Measurements from ENCODE around the gene SMARCB1. TPM values are rescaled to one million over a fixed set of nuclear protein-coding genes. Genes with fewer than 3 reads are reported as not detected.

SMARCB1 gene
- total RNA-seq, 2 experiments from 2014 or later: 94.3 to 94.5 TPM

DNA sequence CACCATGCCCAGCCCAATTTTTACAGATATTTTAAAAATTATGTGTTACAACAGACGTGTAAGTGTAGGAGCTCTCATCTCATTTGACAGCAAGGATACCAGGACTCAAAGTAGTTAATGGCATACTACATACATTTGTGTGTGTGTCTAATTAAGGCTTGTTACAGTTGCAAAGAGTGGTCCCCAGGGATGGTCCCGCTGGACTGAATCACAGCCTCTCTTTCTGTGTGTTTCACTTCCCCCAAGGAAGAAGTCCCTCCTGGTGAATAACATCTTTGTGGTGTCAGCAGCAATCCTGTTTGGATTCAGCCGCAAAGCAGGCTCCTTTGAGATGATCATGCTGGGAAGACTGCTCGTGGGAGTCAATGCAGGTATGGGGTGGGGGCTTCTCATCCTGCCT is 88.1 kb downstream of the SMARCB1 start:
- no peak overlapping the region for H3K27ac Mint-ChIP-seq
- no peak for DNase-seq
- H3K36me3 Mint-ChIP-seq: peaks cover 1% of the 10 kb centered on the region

GRCh38 chr22:23875801-23876200 is 89.0 kb downstream of the SMARCB1 start:
- H3K4me1 Mint-ChIP-seq: no peaks in the 10 kb centered on the region
- no peaks in the 10 kb centered on the region for H3K27me3 Mint-ChIP-seq
- DNase-seq: no peak
- no peak overlapping the region for H3K27ac Mint-ChIP-seq
- H3K9me3 Mint-ChIP-seq: no peaks in the 10 kb centered on the region
- H3K36me3 Mint-ChIP-seq: no peaks in the 10 kb centered on the region
- no peak overlapping the region for H3K4me3 Mint-ChIP-seq

More for the DNA sequence above, 88.1 kb downstream of the SMARCB1 start:
- Mint-ChIP-seq H3K9me3 (no peaks in the 10 kb centered on the region), H3K4me1 (no peaks in the 10 kb centered on the region), H3K27me3 (no peaks in the 10 kb centered on the region), H3K4me3 (no peak overlapping the region)

DNA sequence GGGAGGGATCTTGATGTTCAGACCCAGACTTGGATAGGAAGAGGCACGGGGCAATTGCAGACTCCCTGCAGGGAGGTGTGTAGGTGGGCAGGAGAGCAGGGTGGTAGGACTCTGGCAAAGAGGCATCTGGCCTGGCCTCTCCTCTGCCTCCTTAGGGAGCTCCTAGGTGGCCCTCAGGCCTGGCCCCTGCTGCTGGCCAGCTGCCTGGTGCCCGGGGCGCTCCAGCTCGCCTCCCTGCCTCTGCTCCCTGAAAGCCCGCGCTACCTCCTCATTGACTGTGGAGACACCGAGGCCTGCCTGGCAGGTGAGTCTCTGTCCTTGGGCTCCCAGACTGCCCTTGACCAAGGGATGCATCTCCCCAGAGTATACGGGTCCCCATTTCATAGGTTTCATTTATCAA is 90.8 kb downstream of the SMARCB1 start:
- H3K4me3 Mint-ChIP-seq: no peak overlapping the region
- no peaks in the 10 kb centered on the region for H3K4me1 Mint-ChIP-seq
- no peaks in the 10 kb centered on the region for H3K9me3 Mint-ChIP-seq
- DNase-seq: no peak
- no peak overlapping the region for H3K27ac Mint-ChIP-seq
- no peaks in the 10 kb centered on the region for H3K27me3 Mint-ChIP-seq
- no peaks in the 10 kb centered on the region for H3K36me3 Mint-ChIP-seq

- no peak overlapping the region for H3K4me3 Mint-ChIP-seq
Measured at GRCh38 chr22:23878219-23878618, 91.5 kb downstream of the SMARCB1 start.

DNA sequence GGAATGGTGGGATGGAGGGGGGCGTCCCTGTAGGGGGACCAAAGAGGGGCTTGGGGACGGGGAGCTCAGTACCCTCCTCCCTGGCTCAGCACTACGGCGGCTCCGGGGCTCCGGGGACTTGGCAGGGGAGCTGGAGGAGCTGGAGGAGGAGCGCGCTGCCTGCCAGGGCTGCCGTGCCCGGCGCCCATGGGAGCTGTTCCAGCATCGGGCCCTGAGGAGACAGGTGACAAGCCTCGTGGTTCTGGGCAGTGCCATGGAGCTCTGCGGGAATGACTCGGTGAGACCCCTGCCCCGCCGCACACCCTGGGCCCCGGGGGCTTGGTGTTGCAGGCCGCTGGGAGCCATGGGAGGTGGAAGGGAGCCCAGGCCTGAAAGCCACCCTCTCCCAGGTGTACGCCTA is 95.6 kb downstream of the SMARCB1 start:
- DNase-seq: no peak
- Mint-ChIP-seq H3K4me3 (no peak overlapping the region), H3K36me3 (no peaks in the 10 kb centered on the region), H3K27ac (no peak overlapping the region), H3K27me3 (no peaks in the 10 kb centered on the region), H3K4me1 (no peaks in the 10 kb centered on the region), H3K9me3 (no peaks in the 10 kb centered on the region)

More at GRCh38 chr22:23878219-23878618, 91.5 kb downstream of the SMARCB1 start:
- no peaks in the 10 kb centered on the region for H3K36me3 Mint-ChIP-seq
- DNase-seq: no peak
- H3K9me3 Mint-ChIP-seq: no peaks in the 10 kb centered on the region
- H3K27me3 Mint-ChIP-seq: no peaks in the 10 kb centered on the region
- no peaks in the 10 kb centered on the region for H3K4me1 Mint-ChIP-seq
- no peak overlapping the region for H3K27ac Mint-ChIP-seq

DNA sequence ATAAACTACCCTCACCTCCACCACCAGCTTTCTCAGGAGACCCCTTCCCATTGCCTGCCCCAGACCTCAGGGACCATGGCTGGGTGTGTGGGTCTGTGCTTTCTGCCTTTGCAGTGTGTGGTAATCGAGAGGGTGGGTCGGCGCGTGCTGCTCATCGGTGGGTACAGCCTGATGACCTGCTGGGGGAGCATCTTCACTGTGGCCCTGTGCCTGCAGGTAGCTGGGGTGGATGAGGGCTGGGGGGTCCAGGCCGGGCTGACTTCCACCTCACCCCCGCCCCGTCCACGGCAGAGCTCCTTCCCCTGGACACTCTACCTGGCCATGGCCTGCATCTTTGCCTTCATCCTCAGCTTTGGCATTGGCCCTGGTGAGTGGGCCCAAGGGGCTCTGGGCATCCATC is 96.9 kb downstream of the SMARCB1 start:
- H3K4me1 Mint-ChIP-seq: no peaks in the 10 kb centered on the region
- H3K27me3 Mint-ChIP-seq: no peaks in the 10 kb centered on the region
- H3K27ac Mint-ChIP-seq: no peak overlapping the region

DNA sequence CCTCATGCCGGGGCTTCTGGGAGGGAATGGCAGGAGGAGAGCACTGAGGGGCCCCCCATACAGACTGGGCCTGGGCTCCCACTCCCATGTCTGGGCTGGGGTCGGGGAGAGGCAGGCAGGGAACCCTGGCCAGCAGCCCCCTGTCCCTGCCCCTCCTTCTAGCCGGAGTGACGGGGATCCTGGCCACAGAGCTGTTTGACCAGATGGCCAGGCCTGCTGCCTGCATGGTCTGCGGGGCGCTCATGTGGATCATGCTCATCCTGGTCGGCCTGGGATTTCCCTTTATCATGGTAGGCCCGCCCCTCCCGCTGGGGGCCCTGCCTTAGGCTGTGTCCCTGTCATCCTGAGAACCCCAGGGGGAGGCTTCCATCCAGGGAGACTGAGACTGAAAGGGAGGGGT is 97.4 kb downstream of the SMARCB1 start:
- H3K27ac Mint-ChIP-seq: no peak overlapping the region
- no peaks in the 10 kb centered on the region for H3K27me3 Mint-ChIP-seq
- no peaks in the 10 kb centered on the region for H3K36me3 Mint-ChIP-seq
- no peaks in the 10 kb centered on the region for H3K4me1 Mint-ChIP-seq
- no peak for DNase-seq
- no peak overlapping the region for H3K4me3 Mint-ChIP-seq
- no peaks in the 10 kb centered on the region for H3K9me3 Mint-ChIP-seq

More for the DNA sequence above, 96.9 kb downstream of the SMARCB1 start:
- no peaks in the 10 kb centered on the region for H3K36me3 Mint-ChIP-seq
- DNase-seq: no peak
- no peaks in the 10 kb centered on the region for H3K9me3 Mint-ChIP-seq
- H3K4me3 Mint-ChIP-seq: no peak overlapping the region

Other genes with a start within 250 kb of the SMARCB1 start
- not detected for gene IGLL1, start 206.7 kb upstream of the SMARCB1 start, total RNA-seq
- gene DRICH1, start 154.6 kb upstream of the SMARCB1 start, total RNA-seq: not detected
- 10 to 100 TPM; 17.1 to 17.4 TPM for gene RGL4, start 96.0 kb upstream of the SMARCB1 start, total RNA-seq
- gene ZNF70, start 35.9 kb upstream of the SMARCB1 start, total RNA-seq: 1 to 10 TPM; 1.9 to 2.4 TPM
- under 1 TPM in 1 of 2 experiments, not detected in 1; 0.48 TPM for gene VPREB3, start 32.5 kb upstream of the SMARCB1 start, total RNA-seq
- gene C22orf15, start 24.0 kb upstream of the SMARCB1 start, total RNA-seq: under 1 TPM; 0.33 to 0.74 TPM
- gene CHCHD10, start 19.0 kb upstream of the SMARCB1 start, total RNA-seq: 100 to 1,000 TPM; 224 to 241 TPM
- under 1 TPM; 0.44 to 0.64 TPM for gene MMP11, start 14.1 kb upstream of the SMARCB1 start, total RNA-seq
- 1 to 10 TPM; 4.0 to 5.9 TPM for gene DERL3, start 52.0 kb downstream of the SMARCB1 start, total RNA-seq
- 1 to 10 TPM; 5.2 to 5.9 TPM for gene SLC2A11, start 70.9 kb downstream of the SMARCB1 start, total RNA-seq
- gene MIF, start 107.4 kb downstream of the SMARCB1 start, total RNA-seq: 1,000 to 10,000 TPM; 1,236 to 1,275 TPM
- not detected for gene GSTT2B, start 174.2 kb downstream of the SMARCB1 start, total RNA-seq
- not detected for gene DDTL, start 179.9 kb downstream of the SMARCB1 start, total RNA-seq
- 100 to 1,000 TPM; 103 to 108 TPM for gene DDT, start 187.5 kb downstream of the SMARCB1 start, total RNA-seq
- gene GSTT2, start 193.2 kb downstream of the SMARCB1 start, total RNA-seq: not detected
- gene GSTT4, start 218.5 kb downstream of the SMARCB1 start, total RNA-seq: not detected
- 10 to 100 TPM; 71.0 to 75.8 TPM for gene CABIN1, start 224.3 kb downstream of the SMARCB1 start, total RNA-seq